GM18870 (cell line): Measurements from ENCODE around the gene UPK2.

Experiments used
- ATAC-seq: cut with Tn5 transposase; IDR thresholded peaks from one replicate; pipeline ENCODE4 v1.9.1; 2021; ENCODE audit warnings: moderate library complexity; ENCODE audit not compliant: unreplicated experiment

Gene UPK2

GRCh38 chr11:118917481-118918127, 38.5 kb upstream of the UPK2 start:
- ATAC-seq: no peak

- ATAC-seq: no peak
Measured at GRCh38 chr11:118918128-118918685, 37.9 kb upstream of the UPK2 start.

GRCh38 chr11:118918686-118919280, 37.3 kb upstream of the UPK2 start:
- no peak for ATAC-seq

GRCh38 chr11:118921121-118921928, 34.8 kb upstream of the UPK2 start:
- no peak for ATAC-seq

- ATAC-seq: no peak
Measured at GRCh38 chr11:118921929-118922744, 34.0 kb upstream of the UPK2 start.

- ATAC-seq: no peak
Measured at GRCh38 chr11:118922745-118923627, 33.1 kb upstream of the UPK2 start.

GRCh38 chr11:118923721-118924587, 32.1 kb upstream of the UPK2 start:
- no peak for ATAC-seq

- ATAC-seq: no peak
Measured at GRCh38 chr11:118924591-118925585, 31.2 kb upstream of the UPK2 start.

GRCh38 chr11:118927554-118928100, 28.5 kb upstream of the UPK2 start:
- ATAC-seq: no peak

GRCh38 chr11:118928101-118928869, 27.8 kb upstream of the UPK2 start:
- no peak for ATAC-seq

GRCh38 chr11:118928870-118929500, 27.1 kb upstream of the UPK2 start:
- ATAC-seq: no peak

- no peak for ATAC-seq
Measured at GRCh38 chr11:118929501-118930093, 26.5 kb upstream of the UPK2 start.

GRCh38 chr11:118930094-118930712, 25.9 kb upstream of the UPK2 start:
- no peak for ATAC-seq

- ATAC-seq: no peak
Measured at GRCh38 chr11:118931571-118931970, 24.5 kb upstream of the UPK2 start.

GRCh38 chr11:118933486-118933885, 22.6 kb upstream of the UPK2 start:
- ATAC-seq: no peak
